Measurements from ENCODE around the gene IFT172. TPM values are rescaled to one million over a fixed set of nuclear protein-coding genes. Genes with fewer than 3 reads are reported as not detected.

Gene IFT172
- total RNA-seq, 4 donors from 2014 or later, result 9.7 to 63.1 (median 48.2) TPM

DNA sequence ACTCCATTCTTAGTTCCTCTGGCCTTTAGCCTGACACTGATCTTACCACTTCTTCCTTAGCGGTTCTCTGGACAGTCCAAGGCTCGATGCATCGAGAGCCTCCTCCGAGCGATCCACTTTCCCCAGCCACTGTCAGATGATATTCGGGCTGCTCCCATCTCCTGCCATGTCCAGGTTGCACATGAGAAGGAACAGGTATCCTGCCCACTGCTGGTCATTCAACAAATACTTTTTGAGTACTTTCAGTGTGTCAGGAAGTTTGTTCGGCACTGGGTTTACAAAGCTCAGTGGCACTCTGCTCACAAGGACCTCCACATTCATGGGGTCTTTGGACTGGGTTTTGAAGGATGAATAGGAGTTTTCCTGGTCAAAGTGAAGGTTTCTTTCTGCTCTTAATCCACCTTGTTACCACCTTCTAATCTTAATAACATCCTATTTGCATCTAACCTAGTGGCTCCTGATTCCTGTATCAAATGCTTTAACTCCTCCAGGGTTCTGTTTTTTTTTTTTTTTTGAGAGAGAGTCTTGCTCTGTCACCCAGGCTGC lies 32.9 kb upstream of the IFT172 start:
- Histone ChIP-seq H3K36me3 (no peaks in the 10 kb centered on the region), H3K9me3 (no peaks in the 10 kb centered on the region), H3K4me1 (no peaks in the 10 kb centered on the region), H3K27me3 (no peaks in the 10 kb centered on the region), H3K4me3 (no peak overlapping the region), H3K27ac (no peak overlapping the region)
- DNase-seq, result no peak
- no peak for TF ChIP-seq POLR2A (IDR thresholded peaks at IDR 0.05)
- TF ChIP-seq, protein P1, sequence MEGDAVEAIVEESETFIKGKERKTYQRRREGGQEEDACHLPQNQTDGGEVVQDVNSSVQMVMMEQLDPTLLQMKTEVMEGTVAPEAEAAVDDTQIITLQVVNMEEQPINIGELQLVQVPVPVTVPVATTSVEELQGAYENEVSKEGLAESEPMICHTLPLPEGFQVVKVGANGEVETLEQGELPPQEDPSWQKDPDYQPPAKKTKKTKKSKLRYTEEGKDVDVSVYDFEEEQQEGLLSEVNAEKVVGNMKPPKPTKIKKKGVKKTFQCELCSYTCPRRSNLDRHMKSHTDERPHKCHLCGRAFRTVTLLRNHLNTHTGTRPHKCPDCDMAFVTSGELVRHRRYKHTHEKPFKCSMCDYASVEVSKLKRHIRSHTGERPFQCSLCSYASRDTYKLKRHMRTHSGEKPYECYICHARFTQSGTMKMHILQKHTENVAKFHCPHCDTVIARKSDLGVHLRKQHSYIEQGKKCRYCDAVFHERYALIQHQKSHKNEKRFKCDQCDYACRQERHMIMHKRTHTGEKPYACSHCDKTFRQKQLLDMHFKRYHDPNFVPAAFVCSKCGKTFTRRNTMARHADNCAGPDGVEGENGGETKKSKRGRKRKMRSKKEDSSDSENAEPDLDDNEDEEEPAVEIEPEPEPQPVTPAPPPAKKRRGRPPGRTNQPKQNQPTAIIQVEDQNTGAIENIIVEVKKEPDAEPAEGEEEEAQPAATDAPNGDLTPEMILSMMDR (IDR thresholded peaks at IDR 0.05), result no peak
- intact Hi-C loops (cut with DNase I; ENCODE audit: low total_unique reads), result no loop called here

DNA sequence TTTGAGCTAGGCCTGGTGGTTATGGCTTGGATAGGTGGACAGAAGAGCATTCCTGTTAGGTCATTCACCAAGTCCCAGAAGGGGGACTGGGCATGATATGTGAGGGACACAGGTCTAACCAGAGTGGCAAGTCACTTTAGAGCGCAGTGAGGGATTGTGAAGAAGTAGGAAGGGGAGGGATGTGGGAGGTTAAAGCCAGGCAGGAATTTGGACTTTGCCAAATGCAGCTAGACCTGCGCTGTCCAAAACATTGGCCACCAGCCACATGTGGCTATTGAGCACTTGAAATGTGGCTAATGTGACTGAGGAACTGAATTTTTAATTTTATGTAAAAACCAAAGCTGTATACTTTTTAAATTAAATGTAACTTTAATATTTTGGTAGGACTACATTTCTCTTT lies 30.8 kb upstream of the IFT172 start:
- Histone ChIP-seq H3K36me3 (no peaks in the 10 kb centered on the region), H3K4me1 (no peaks in the 10 kb centered on the region), H3K27me3 (no peaks in the 10 kb centered on the region), H3K4me3 (no peak overlapping the region), H3K9me3 (no peaks in the 10 kb centered on the region), H3K27ac (no peak overlapping the region)
- no peak for DNase-seq
- TF ChIP-seq POLR2A (IDR thresholded peaks at IDR 0.05), result no peak
- TF ChIP-seq, protein P1 (IDR thresholded peaks at IDR 0.05), result no peak
- intact Hi-C loops (cut with DNase I; ENCODE audit: low total_unique reads), result no loop called here

DNA sequence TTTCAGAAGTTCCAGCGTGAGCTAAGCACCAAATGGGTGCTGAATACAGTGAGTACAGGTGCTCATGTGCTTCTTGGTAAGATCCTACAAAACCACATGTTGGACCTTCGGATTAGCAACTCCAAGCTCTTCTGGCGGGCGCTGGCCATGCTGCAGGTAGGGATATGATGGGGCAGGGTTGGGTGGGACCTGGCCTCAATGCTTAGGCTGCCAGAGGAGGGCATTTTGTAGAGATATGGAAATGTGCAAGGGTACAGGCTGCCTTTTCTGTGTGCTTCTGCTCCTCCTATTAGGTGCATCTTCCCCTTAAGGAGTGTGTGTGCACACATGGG lies 29.2 kb upstream of the IFT172 start:
- intact Hi-C loops (cut with DNase I; ENCODE audit: low total_unique reads), result no loop called here
- no peak overlapping the region for H3K27ac ChIP-seq
- no peaks in the 10 kb centered on the region for H3K36me3 ChIP-seq
- DNase-seq, result no peak
- H3K4me1 ChIP-seq, result no peaks in the 10 kb centered on the region
- no peaks in the 10 kb centered on the region for H3K9me3 ChIP-seq
- no peak for TF ChIP-seq POLR2A (IDR thresholded peaks at IDR 0.05)
- H3K27me3 ChIP-seq, result no peaks in the 10 kb centered on the region
- H3K4me3 ChIP-seq, result no peak overlapping the region

DNA sequence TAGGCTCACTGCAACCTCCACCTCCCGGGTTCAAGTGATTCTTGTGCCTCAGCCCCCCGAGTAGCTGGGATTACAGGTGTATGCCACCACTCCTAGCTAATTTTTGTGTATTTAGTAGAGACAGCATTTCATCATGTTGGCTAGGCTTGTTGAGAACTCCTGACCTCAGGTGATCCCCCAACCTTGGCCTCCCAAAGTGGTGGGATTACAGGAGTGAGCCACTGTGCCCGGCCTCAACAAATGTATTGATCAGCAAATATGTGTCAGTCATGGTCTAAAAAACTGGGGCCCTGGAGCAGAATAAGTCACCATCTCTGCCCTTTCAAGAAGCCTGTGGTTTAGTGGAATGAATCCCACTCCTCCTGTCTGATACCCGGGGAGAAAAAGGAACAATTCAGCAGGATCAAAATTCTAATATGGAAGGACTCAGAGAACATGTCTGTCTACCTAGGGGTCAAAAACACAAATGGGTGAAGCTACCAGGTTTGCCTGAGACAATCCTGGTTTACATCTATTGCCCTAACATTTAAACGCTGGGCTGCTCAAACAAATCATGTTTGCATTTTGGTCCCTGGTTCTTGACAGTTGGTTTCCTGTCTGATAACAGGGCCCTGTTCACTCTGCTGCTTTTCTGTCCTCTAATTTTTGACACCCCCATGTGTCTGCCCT lies 28.7 kb upstream of the IFT172 start:
- intact Hi-C loops (cut with DNase I; ENCODE audit: low total_unique reads), result no loop called here
- no peak for DNase-seq
- H3K4me1 ChIP-seq, result no peaks in the 10 kb centered on the region

DNA sequence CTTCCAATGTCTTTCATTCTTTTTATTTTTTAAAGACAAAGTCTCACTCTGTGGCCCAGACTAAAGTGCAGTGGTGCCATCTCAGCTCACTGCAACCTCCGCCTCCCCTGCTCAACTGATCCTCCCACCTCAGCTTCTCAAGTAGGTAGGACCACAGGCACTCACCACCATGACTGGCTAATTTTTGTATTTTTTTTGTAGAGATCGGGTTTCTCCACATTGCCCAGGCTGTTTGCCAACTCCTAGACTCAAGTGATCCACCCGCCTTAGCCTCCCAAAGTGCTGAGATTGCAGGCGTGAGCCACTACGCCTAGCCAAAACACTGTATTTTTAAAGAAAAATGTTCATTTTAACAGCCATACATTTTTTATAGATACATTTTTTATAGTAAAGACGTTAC lies 19.8 kb upstream of the IFT172 start:
- TF ChIP-seq, protein P1 (IDR thresholded peaks at IDR 0.05), result no peak
- no peak for TF ChIP-seq POLR2A (IDR thresholded peaks at IDR 0.05)
- Histone ChIP-seq H3K27ac (no peak overlapping the region), H3K4me1 (no peaks in the 10 kb centered on the region), H3K36me3 (no peaks in the 10 kb centered on the region), H3K9me3 (no peaks in the 10 kb centered on the region), H3K4me3 (no peak overlapping the region), H3K27me3 (no peaks in the 10 kb centered on the region)
- intact Hi-C loops (cut with DNase I; ENCODE audit: low total_unique reads), result no loop called here
- DNase-seq, result no peak

More for the DNA sequence above, 28.7 kb upstream of the IFT172 start:
- TF ChIP-seq POLR2A (IDR thresholded peaks at IDR 0.05), result no peak
- TF ChIP-seq, protein P1 (IDR thresholded peaks at IDR 0.05), result no peak
- H3K4me3 ChIP-seq, result no peak overlapping the region
- H3K9me3 ChIP-seq, result no peaks in the 10 kb centered on the region
- no peaks in the 10 kb centered on the region for H3K27me3 ChIP-seq
- no peaks in the 10 kb centered on the region for H3K36me3 ChIP-seq
- no peak overlapping the region for H3K27ac ChIP-seq

Measured in uterus (tissue), 4 donors.